Temporal lobe (tissue), 2 donors: Measurements from ENCODE around the gene NPIPB2. TPM values are rescaled to one million over a fixed set of nuclear protein-coding genes. Genes with fewer than 3 reads are reported as not detected.

Source experiments
- small RNA-seq: library from RNA; depleted of rRNA; stranded (forward); fragments of <200 nt; gene quantifications from one replicate; pipeline ENCODE3, GENCODE V24; 2014; ENCODE audit warnings: low replicate concordance
- total RNA-seq: library from RNA; depleted of rRNA; stranded (reverse); fragments of >200 nt; gene quantifications from one replicate; pipeline ENCODE4 v1.2.3, GENCODE V29; 2014

Gene NPIPB2
- total RNA-seq, 1 donor from 2014 or later: 3.9 TPM

Small RNA genes within 50 kb of the gene (small RNA-seq; reads per million reads assigned to genes)
- not detected for gene AC007216.5
- gene COX6CP1: 0.08 reads per million
- gene UBL5P4: not detected

Other genes starting within 250 kb of the NPIPB2 start
- 10.3 TPM for gene TXNDC11, start 199.2 kb downstream of the NPIPB2 start, total RNA-seq
- gene ZC3H7A, start 144.8 kb downstream of the NPIPB2 start, total RNA-seq: 46.7 TPM
- 43.0 TPM for gene RSL1D1, start 90.5 kb downstream of the NPIPB2 start, total RNA-seq
- gene GSPT1, start 26.1 kb downstream of the NPIPB2 start, total RNA-seq: 58.5 TPM
- gene TNFRSF17, start 23.2 kb upstream of the NPIPB2 start, total RNA-seq: not detected
- gene SNX29, start 34.7 kb upstream of the NPIPB2 start, total RNA-seq: 18.4 TPM